Measurements from ENCODE around the gene FARS2.

DNA sequence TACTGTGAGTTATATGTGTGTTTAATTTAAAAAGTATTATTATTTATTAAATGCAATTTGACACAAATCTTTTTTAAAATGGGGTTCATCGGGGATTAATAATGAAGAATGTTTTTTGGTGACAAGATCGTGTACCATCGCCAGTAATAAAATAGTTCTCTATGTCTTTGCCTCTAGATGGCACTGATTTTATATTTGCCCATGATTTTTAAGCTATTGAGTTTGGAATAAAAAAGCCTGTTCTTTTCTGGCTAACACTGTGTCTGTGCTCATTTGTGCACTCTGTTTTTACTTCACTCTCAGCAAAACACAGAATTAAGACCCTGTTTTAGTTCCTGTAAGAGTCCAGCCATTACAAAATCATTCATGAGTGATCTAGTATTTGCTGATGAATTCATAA is 127.0 kb downstream of the FARS2 start:
- TF ChIP-seq CTCF (IDR thresholded peaks at IDR 0.05; ENCODE audit: low read depth, low read length) (no peak), EZH2phosphoT487 (IDR thresholded peaks at IDR 0.05; ENCODE audit: low read depth) (no peak)

Data from OCI-LY3 (cell line).